ENCODE results near the gene B3GAT1. TPM values are rescaled to one million over a fixed set of nuclear protein-coding genes. Genes with fewer than 3 reads are reported as not detected.

B3GAT1 gene
- total and polyA plus RNA-seq, 2 donors (not counting 1 experiment from before 2014, with no cell fraction given): under 0.01 TPM; not detected in 1

- no peak overlapping the region for H3K9ac ChIP-seq (ENCODE audit: insufficient read depth, low read length)
- no peaks in the 10 kb centered on the region for H3K27me3 ChIP-seq (ENCODE audit: control insufficient read depth, insufficient read depth, low read length)
- no peaks in the 10 kb centered on the region for H4K20me1 ChIP-seq (ENCODE audit: control insufficient read depth, extremely low read depth, insufficient read depth, low read length)
- no peaks in the 10 kb centered on the region for H3K9me3 ChIP-seq (ENCODE audit: control insufficient read depth, insufficient read depth, low read depth, low read length)
- H2AFZ ChIP-seq (ENCODE audit: low read length): no peak overlapping the region
- no peaks in the 10 kb centered on the region for H3K4me1 ChIP-seq (ENCODE audit: control insufficient read depth, extremely low read depth, insufficient read depth, low read length)
- no peak overlapping the region for H3K4me3 ChIP-seq (replicated peaks in 1 of 4; ENCODE audit: control extremely low read depth in 1 of 4, insufficient read depth in 1 of 4, low read depth in 3 of 4, low read length in 4 of 4)
- TF ChIP-seq CTCF (conservative IDR thresholded peaks at IDR 0.05 in 1 of 2, IDR thresholded peaks at IDR 0.05 in 1 of 2; ENCODE audit: low read depth in 1 of 2, low read length in 2 of 2): no peak
- no peak for TF ChIP-seq EZH2 (IDR thresholded peaks at IDR 0.05; ENCODE audit: low read length, missing control alignments)
- no peak overlapping the region for H3K27ac ChIP-seq (ENCODE audit: insufficient read depth, low read length)
- no peaks in the 10 kb centered on the region for H3K36me3 ChIP-seq (ENCODE audit: control insufficient read depth, insufficient read depth, low read length)
- H3K79me2 ChIP-seq (ENCODE audit: control insufficient read depth, insufficient read depth, low read length): no peaks in the 10 kb centered on the region
- no peak overlapping the region for H3K4me2 ChIP-seq (ENCODE audit: extremely low read depth, insufficient read depth, low read length)
- DNase-seq (ENCODE audit: low read depth in 2 of 2): no peak
These were observed 24.7 kb upstream of the B3GAT1 start for GRCh38 chr11:134436781-134437180.

GRCh38 chr11:134433806-134434205 is 21.8 kb upstream of the B3GAT1 start:
- H3K9ac ChIP-seq (ENCODE audit: insufficient read depth, low read length): no peak overlapping the region
- H3K9me3 ChIP-seq (ENCODE audit: control insufficient read depth, insufficient read depth, low read depth, low read length): no peaks in the 10 kb centered on the region
- no peak for TF ChIP-seq EZH2 (IDR thresholded peaks at IDR 0.05; ENCODE audit: low read length, missing control alignments)
- TF ChIP-seq CTCF (conservative IDR thresholded peaks at IDR 0.05 in 1 of 2, IDR thresholded peaks at IDR 0.05 in 1 of 2; ENCODE audit: low read depth in 1 of 2, low read length in 2 of 2): no peak
- no peak overlapping the region for H3K4me3 ChIP-seq (replicated peaks in 1 of 4; ENCODE audit: control extremely low read depth in 1 of 4, insufficient read depth in 1 of 4, low read depth in 3 of 4, low read length in 4 of 4)
- no peak overlapping the region for H3K27ac ChIP-seq (ENCODE audit: insufficient read depth, low read length)
- H3K4me2 ChIP-seq (ENCODE audit: extremely low read depth, insufficient read depth, low read length): no peak overlapping the region
- no peaks in the 10 kb centered on the region for H3K36me3 ChIP-seq (ENCODE audit: control insufficient read depth, insufficient read depth, low read length)
- no peaks in the 10 kb centered on the region for H3K79me2 ChIP-seq (ENCODE audit: control insufficient read depth, insufficient read depth, low read length)
- H4K20me1 ChIP-seq (ENCODE audit: control insufficient read depth, extremely low read depth, insufficient read depth, low read length): no peaks in the 10 kb centered on the region
- no peak for DNase-seq (ENCODE audit: low read depth in 2 of 2)
- H2AFZ ChIP-seq (ENCODE audit: low read length): no peak overlapping the region
- H3K4me1 ChIP-seq (ENCODE audit: control insufficient read depth, extremely low read depth, insufficient read depth, low read length): no peaks in the 10 kb centered on the region
- no peaks in the 10 kb centered on the region for H3K27me3 ChIP-seq (ENCODE audit: control insufficient read depth, insufficient read depth, low read length)

GRCh38 chr11:134433251-134433650 is 21.2 kb upstream of the B3GAT1 start:
- no peaks in the 10 kb centered on the region for H4K20me1 ChIP-seq (ENCODE audit: control insufficient read depth, extremely low read depth, insufficient read depth, low read length)
- no peaks in the 10 kb centered on the region for H3K27me3 ChIP-seq (ENCODE audit: control insufficient read depth, insufficient read depth, low read length)
- no peaks in the 10 kb centered on the region for H3K79me2 ChIP-seq (ENCODE audit: control insufficient read depth, insufficient read depth, low read length)
- H3K4me1 ChIP-seq (ENCODE audit: control insufficient read depth, extremely low read depth, insufficient read depth, low read length): no peaks in the 10 kb centered on the region
- H2AFZ ChIP-seq (ENCODE audit: low read length): no peak overlapping the region
- DNase-seq (ENCODE audit: low read depth in 2 of 2): no peak
- no peak overlapping the region for H3K9ac ChIP-seq (ENCODE audit: insufficient read depth, low read length)
- no peak overlapping the region for H3K4me2 ChIP-seq (ENCODE audit: extremely low read depth, insufficient read depth, low read length)
- H3K36me3 ChIP-seq (ENCODE audit: control insufficient read depth, insufficient read depth, low read length): no peaks in the 10 kb centered on the region
- H3K9me3 ChIP-seq (ENCODE audit: control insufficient read depth, insufficient read depth, low read depth, low read length): no peaks in the 10 kb centered on the region
- H3K4me3 ChIP-seq (replicated peaks in 1 of 4; ENCODE audit: control extremely low read depth in 1 of 4, insufficient read depth in 1 of 4, low read depth in 3 of 4, low read length in 4 of 4): no peak overlapping the region
- no peak overlapping the region for H3K27ac ChIP-seq (ENCODE audit: insufficient read depth, low read length)
- TF ChIP-seq EZH2 (IDR thresholded peaks at IDR 0.05; ENCODE audit: low read length, missing control alignments): no peak
- TF ChIP-seq CTCF (conservative IDR thresholded peaks at IDR 0.05 in 1 of 2, IDR thresholded peaks at IDR 0.05 in 1 of 2; ENCODE audit: low read depth in 1 of 2, low read length in 2 of 2): no peak

All from fibroblast of lung (primary cell).